ENCODE measurements around the gene SLC44A1.

The SLC44A1 gene

DNA sequence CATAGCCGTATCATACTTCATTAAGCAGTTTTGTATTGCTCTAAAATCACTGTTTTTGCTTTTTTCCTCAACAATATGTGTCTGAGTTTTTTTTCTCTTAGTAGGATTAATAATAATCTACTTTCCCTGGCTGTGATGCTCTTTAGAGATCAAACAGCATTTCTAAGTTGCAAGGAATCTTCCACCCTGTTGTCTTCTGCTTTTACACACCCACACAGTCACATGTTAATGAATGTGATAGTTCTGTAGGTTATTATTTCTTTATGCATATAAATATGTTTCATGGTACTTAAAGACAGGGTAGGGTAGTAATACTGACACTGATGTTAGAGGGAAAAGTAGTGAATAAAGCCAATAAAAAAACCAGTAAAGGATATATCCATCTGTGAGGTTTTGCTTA lies 29.3 kb downstream of the SLC44A1 start:
- DNase-seq (ENCODE audit: low spot score), result no peak

DNA sequence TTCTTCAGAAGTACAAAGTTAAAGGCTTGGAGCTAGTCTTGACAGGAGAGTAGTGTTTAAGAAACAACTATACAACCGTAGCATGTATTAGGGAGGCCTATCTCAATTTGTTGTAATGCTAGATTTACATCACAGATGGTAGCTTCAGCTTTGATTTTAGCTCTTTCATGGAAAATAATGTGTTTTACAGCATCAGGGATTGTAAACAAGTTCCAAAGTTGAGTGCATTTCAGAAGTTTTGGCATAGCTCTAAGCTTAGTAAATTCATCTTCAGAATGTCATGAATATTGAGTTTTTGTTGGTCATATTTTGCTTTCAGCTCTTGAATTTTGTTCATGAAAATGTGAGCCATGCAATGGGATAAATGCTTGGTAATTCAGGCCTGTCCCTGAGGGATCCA lies 30.7 kb downstream of the SLC44A1 start:
- no peak for DNase-seq (ENCODE audit: low spot score)

DNA sequence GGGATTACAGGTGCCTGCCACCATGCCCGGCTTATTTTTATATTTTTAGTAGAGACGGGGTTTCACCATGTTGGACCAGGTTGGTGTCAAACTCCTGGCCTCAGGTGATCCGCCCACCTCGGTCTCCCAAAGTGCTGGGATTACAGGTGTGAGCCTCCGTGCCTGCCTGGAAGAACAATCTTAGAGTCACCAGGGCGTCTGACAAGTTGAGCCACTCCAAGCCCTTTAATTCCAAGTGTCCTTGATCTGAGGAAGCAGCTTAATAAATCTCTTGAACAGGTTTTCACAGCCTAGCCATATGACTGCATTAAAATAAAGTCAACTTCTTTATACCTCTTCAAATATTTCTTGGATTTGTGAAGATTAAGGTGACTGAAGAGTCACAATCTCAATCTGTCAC lies 31.5 kb downstream of the SLC44A1 start:
- DNase-seq (ENCODE audit: low spot score), result no peak

DNA sequence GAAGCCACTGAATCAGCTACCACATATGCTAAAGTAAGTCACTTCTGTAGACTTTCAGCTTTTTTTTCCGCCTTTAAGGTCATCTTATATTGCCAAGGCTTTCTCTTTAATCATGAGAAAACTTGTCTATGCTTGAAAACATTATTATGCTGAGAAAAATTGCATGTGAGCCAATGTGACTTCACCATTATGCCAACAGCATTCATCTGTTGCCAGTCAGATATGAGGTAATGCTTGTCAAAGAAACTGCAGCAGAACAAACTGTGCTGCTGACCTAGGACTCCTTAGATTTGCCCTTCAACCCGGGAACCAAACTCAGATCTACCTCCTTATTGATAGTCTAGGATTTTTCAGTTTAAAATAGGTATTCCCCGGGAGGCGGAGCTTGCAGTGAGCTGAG lies 34.3 kb downstream of the SLC44A1 start:
- no peak for DNase-seq (ENCODE audit: low spot score)

DNA sequence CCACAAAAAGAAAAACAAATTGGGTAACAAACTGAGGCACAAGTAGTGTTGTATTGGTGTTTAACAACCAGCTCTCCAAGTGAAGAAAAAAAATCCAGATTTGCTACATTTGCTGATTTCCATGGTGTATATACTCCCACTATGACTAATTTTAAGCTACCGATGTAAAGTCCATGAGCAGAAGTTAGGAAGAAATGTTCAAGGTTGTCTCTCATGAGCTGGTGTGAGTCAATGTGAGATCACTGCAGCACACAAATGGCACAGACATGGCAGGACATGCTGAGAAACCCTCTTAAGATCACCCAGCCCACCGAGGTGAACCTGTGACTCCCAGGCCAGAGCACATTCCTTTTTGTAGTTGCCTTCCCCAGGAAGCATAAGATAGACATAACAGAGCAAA lies 36.2 kb downstream of the SLC44A1 start:
- DNase-seq (ENCODE audit: low spot score), result no peak

DNA sequence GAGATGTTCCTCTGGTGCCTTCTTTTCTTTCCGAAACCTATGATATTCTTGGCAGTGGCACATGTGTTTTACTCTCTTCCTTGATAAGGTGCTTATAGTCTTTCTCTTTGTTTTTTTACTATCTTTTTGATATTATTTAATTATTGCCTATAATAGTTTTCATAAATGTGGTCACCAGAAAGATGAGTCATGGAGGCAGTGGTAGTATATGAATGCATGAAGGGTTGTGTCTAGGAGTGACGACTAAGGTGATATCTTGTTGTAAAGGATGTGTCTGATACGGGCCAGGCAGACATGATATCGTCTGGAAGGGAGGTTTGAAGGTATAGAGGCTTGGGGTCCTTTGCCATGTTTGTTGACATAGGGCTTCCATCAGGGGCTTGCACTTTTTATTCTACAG lies 36.8 kb downstream of the SLC44A1 start:
- no peak for DNase-seq (ENCODE audit: low spot score)

DNA sequence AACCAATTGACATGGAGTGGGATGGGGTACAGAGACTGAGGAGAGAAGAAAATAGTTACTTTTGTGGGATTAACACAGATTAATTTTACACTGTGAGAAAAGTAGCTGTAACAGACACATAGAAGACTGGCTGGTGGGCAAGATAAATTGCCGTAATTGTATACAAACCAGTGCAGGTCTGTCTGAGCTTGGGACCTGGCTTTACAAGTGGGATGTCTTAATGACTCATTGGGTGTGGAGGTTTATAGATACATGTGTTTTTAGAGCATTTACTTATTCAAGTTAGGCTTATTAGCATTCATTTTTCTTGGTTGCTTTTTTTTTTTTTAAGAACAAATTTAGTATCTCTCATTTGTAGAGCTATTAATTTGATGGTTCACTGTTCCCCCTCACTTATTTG lies 37.5 kb downstream of the SLC44A1 start:
- no peak for DNase-seq (ENCODE audit: low spot score)

DNA sequence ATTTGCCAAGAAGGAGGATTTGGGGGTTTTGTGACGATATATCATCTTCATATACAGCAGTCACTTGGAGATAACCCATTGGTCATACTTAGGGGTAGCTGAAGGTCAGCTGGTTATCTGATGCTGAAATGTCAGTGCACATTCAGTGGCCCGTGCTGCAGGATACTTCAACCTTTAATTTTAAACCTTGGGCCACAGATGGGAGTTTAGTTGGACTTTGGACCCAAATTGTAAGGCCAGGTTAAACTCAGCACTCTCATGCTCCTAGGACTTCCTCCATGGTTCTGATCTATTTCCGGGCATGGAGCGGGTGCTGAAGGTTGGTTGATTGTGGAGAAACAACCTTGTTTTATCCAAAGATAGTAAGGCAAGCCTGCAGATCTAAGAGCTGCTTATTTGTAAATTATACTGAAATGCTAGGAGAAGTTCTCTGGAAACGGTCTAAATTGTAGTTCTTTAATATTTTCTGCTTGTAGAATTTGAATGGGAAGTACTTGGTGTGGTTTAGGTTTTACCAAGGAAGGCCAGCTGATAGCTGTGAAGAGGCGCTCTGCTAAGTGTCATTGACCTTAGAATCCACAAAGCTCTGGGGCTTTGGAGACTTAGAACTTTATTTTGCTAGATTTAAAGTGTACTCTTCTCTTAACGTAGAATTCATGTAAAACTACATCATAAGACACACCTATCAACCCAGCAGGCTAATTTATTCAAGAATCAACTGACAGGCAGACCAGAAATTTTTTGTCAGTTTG lies 38.6 kb downstream of the SLC44A1 start:
- DNase-seq (ENCODE audit: low spot score), result no peak

DNA sequence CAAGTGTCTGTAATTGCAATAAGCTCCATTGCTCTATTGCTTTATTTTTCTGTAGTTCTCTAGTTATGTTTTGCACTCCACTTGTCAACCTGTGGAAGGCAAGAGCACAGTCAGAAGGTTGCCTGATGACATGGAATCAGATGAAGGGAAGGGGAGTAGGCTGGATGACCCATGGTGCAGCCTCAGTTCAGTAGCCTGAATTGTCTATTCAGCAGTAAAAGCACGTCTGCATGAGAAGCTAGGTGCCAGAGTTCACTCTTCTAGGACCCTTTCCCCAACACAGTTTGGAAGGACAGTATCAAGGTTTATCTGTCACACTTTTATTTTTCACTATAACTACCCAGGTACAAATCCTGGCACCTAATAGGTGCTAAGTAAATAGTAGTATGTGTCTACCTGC lies 39.3 kb downstream of the SLC44A1 start:
- no peak for DNase-seq (ENCODE audit: low spot score)

DNA sequence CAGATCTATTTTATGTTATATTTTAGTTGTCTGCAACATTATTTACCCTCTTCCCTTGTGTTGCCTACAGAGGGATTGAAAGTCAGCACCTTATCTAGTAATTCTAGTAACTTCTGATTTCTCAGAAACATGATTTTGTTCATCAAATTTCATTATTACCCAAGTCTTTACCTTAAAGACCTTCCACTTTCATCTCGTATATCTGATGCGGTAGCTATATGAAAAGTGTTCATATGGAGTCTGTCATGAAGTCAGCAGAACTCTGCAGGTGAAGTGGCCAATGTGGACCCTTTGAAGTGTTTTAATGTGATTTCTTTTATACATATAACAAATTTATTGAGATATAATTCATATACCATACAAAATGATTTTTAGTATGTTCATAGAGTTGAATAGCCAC lies 40.0 kb downstream of the SLC44A1 start:
- DNase-seq (ENCODE audit: low spot score), result no peak

DNA sequence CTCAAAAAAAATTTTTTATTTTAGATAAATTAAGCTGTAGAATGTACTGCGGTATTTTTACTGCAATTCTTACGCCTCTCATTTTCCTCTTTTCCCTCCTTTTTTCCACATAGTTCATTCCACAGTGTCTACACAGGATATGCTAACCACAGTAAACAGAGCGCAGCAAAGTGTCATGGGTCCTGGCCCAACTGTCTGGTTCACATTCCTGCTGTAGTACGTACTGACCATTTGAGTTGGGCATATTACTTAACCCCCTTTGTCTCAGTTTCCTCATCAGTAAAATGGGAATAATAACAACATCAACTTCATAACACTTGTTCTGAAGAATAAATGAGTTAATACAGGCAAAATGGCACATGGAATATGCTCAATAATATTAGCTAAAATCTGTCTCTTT lies 41.6 kb downstream of the SLC44A1 start:
- no peak for DNase-seq (ENCODE audit: low spot score)

DNA sequence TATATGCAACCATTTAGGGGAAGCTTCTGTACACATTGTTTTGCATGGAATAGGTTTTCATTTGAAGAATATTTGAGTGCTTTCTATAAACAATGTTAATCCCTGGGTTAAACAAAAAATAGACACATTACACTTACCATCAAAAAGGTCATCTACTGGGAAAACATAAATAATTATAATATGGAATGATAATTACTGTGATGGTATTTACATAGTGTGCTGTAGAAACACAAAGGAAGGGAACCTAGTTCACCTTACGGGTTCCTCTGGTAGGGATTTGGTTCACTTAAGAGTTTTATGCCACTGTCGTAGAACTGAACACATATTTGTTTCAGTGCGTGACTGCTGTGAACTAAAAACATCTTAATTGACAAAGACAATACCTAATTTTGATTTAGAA lies 44.9 kb downstream of the SLC44A1 start:
- DNase-seq (ENCODE audit: low spot score), result no peak

DNA sequence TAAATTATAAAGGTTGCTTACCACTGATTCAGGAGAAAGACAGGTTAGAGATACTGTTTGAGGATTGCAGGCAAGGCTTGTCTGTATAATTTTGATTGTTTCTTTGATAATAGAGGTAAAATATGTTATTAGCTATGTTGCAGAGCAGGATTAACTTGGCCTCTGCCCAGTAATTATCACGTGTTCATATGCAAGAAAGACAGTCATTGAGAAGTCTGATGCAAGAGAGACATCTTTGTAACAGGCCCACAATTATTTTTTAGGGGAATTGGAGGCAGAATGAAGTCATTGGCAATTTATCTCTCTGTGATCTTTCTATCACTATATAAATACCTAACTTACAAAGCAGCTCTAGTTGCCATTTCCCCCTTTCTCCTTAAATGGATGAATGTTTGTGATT lies 46.0 kb downstream of the SLC44A1 start:
- DNase-seq (ENCODE audit: low spot score), result no peak

DNA sequence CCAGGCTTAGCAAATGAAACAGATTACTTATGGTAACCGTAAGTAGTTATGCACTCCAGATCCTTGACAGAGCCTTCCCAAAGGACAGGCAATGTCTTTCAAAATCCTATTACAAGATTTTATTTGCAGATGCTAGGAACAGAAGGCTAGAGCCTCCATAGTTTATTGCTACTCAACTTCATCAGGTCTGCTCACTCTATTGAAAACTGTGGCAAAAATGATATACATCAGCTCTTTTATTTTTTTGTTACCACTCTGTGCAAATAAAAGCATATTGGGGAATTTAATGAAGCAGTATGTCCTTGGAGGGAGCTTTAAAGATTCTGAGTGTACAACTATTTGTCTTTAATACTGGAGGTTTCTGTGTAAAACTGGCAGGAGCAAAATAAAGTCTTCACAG lies 46.5 kb downstream of the SLC44A1 start:
- DNase-seq (ENCODE audit: low spot score), result no peak

DNA sequence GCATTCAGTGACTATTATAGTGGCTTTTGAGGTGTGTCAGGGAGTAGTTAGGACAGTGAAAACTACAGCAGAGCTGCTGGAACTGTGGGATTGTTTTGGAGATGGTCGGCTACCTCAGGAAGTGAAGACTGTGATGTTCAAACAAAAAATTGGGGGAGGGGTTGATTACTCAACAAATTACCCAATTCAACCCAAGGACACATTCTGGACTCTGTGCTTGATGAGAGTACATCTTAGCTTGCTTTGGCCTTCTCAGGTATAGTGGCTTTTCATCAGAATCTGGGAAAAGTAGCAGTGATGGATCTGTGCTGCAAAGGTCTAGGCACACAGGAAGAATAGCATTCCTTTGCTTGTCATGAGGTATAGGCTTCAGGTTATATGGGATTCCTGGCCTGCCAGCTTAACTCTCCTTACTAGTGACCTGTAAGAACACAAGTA lies 47.0 kb downstream of the SLC44A1 start:
- no peak for DNase-seq (ENCODE audit: low spot score)

DNA sequence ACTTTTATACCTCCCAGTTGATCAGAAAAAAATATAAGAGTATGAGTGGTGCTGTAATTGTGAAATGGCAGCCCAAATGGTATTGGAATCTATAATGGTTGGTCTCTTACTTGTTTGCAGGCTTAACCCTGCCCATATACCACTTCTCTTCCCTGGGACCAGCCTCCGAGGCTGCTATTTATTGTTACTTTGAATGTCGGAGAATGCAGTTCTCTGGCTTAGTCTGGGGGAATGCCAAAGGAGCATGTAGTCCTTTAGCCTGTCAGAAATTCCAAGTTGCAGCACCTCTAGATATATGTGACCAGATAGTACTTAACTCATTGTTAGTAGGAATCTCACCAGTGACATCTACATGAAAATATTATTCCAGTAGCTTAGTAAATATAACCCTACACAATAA lies 47.5 kb downstream of the SLC44A1 start:
- DNase-seq (ENCODE audit: low spot score), result no peak

DNA sequence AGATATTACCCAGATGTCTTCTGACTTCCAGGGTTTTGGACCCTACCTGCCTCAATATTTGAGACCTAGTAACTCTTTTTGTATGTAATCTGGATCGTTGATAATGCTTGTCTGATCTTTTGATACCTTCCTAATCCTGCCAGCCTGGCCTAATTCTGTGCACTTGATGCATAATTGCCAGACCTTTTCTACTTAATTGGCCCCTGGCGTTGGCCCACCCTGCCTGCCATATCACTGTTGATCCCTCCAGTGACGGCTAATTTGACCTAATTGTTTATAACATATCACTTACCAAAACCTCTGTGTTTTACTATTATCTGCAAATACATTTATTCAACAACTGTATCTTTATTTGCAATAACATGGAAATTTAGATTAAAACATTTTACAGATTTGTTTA lies 49.0 kb downstream of the SLC44A1 start:
- DNase-seq (ENCODE audit: low spot score), result no peak

DNA sequence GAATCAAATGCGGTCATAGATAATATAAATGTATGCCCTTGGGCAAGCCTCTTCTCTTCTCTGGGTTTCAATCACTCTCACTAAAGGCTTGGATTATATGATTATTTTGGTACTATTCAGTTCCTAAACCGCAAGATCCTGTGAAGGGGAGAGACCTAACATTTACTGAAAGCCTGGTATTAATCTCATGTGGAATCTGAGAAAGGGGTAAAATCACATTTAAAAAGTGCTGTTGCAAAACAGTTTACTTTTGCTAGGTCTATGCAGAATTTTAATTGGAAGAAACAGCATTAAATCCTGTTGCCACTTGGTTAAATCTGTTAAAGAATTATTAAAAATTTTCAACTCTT lies 50.7 kb downstream of the SLC44A1 start:
- no peak for DNase-seq (ENCODE audit: low spot score)

DNA sequence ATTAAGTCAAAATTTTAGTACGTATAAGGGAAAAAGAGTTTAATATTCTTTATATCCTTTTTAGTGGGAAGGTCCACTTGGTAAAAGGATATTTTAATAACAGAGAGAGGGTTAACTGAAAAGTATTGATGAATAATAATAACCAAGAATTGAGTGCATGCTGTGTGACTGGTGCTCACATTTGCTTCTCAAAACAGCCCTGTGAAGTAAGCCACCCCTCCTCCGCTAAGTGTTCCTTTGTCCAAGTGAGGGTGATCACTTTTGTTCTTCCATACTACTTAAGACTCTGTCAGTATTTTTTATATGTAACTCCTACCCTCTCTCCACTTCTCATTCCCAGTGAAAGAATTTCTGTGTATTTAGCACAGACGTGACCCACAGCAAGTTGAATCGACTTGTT lies 51.5 kb downstream of the SLC44A1 start:
- DNase-seq (ENCODE audit: low spot score), result no peak

DNA sequence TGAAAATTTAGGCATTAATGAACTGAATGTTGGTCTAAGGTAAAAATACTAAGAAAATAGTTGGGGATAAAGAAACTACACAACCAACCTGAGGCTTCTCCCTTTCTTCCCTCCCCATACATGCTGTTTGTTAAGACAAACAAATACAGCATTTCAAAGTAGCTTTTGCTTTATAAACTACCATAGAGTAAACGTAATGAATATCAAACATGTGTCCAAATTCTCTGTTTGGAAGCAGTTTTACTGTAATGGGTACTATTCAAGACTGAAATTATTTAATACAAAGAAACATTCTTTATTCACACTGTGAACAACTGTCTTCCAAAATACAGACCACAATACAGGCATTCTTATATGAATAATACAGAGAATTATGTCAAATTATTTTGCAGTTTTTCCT lies 52.0 kb downstream of the SLC44A1 start:
- no peak for DNase-seq (ENCODE audit: low spot score)

DNA sequence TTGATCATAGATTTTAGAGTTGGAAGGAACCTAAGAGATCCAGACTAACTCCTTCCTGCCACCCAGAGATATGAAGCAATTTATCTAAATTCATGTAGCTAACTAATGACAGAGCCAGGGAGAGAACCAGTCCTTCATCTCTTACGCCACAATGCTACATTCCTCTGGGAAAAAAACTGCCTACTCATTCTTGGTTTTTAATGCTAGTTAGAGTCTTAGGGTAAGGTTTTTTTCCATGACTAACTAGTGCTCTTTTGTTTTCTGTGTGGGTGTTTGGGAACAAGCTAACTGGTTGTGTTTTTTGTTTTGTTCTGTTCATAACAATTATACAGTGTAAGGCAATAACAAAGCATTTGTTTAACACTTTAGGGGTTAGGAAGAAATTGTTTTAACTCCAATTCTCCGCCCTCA lies 52.4 kb downstream of the SLC44A1 start:
- no peak for DNase-seq (ENCODE audit: low spot score)

DNA sequence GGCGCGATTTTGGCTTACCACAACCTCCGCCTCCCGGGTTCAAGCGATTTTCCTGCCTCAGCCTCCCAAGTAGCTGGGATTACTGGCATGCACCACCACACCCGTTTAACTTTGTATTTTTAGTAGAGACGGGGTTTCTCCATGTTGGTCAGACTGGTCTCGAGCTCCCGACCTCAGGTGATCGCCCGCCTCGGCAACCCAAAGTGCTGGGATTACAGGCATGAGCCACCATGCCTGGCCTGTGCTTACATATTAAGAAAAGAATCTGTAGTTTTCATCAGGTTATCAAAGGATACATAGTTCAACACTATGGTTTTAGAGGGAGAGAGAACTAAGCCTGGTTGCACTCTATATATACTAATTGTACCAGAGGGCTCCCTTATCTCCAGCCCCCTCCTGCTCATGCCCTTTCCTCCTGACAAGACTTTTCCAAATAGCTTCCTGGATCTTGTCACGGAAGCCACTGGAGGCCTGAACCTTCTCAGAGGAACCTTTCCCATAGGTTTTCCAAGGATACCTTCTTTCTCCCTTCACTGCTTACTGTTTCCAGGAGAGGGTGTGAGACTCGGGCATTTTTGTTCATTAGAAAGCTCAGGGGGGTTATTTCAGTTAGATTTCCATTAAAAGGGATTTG lies 53.1 kb downstream of the SLC44A1 start:
- DNase-seq (ENCODE audit: low spot score), result no peak

DNA sequence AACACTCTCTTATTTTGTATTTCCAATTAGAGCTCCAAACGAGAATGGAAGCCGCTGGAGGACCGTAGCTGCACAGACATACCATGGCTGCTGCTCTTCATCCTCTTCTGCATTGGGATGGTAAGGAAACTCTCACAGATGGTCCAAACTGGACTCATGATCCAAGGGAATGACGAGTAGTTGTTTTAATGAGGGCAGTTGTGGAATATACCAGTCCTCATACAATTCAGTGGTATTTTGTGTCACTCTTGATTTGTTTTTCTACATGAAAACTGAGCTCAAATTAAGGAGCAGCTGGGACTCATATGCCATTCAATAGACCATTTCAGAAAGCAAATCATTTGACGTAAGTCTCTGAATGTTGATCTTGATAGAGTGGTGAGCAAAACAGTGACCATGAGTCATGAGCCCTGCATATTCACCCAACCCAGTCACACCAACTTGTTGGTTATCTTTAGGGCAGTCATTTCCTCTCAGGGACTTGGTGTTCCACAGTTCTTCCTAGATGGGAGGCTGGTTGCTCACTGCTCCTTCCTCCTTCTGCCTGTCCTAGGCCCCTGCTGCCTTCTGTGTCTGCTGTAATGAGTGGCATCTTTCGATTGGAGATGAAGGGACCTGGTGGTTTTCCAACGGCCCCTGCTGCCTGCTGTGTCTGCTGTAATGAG lies 54.9 kb downstream of the SLC44A1 start:
- DNase-seq (ENCODE audit: low spot score), result no peak

DNA sequence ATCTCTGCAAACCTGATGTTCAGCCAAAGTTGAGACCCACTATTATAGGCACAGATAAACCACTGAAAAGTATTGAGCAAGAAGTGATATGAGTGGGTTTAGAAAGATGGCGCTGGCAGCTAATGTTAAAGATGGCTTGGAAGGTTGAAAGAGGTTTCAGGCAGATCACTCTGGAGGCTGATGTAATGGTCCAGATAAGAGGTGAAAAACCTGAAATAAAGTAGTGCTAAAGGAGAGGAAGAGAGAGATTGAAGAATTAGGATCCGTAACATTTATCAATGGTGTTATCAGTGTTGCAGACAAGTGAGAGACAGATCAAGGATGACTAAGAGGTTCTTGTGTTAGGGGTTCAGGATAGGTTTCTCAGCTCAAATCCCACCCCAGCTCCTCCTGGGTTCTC lies 58.3 kb downstream of the SLC44A1 start:
- DNase-seq (ENCODE audit: low spot score), result no peak
